ENCODE data around the gene DLST. TPM values are rescaled to one million over a fixed set of nuclear protein-coding genes. Genes with fewer than 3 reads are reported as not detected.

The DLST gene
- total RNA-seq, 1 donor from 2014 or later = 90.4 TPM

DNA sequence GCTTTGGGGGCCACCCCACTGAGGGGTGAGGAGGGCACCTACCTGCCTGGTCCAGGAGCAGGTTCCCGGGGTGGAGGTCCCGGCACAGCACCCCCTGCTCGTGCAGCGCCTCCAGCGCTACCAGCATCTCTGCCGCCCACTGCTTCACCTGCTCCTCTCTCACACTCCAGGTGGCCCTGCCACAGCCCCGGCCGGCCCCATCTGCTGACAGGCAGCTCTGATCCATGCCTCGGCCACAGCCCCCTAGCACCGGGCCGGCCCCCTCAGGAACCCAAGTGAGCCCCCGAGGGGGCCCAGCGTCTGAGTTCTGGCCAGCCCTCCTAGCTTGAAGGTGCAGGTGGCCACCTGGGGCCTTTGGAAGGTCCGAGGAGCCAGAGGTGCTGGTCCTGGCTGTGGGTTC lies 27.8 kb downstream of the DLST start:
- intact Hi-C loops (cut with micrococcal nuclease) = loop anchor here (5.0 kb wide), 1 partner anchor 33 kb away; no protein-coding TSS in a partner anchor
- no peak for ATAC-seq (ENCODE audit: low read depth)
- peaks cover 8% of the 10 kb centered on the region for H3K36me3 Mint-ChIP-seq (ENCODE audit: low read depth)
- H3K9me3 Mint-ChIP-seq = no peaks in the 10 kb centered on the region
- H3K4me3 Mint-ChIP-seq = no peak overlapping the region
- ChIA-PET POLR2A (no interaction called here), CTCF (interaction anchor here (6.9 kb wide), 1 partner anchor 50 kb away, joined by 288 read pairs; no protein-coding TSS in a partner anchor)
- peaks cover 23% of the 10 kb centered on the region for H3K4me1 Mint-ChIP-seq
- TF ChIP-seq CTCF (IDR thresholded peaks at IDR 0.05) = no peak
- no peak for DNase-seq
- no peaks in the 10 kb centered on the region for H3K27me3 Mint-ChIP-seq
- no peak overlapping the region for H3K27ac Mint-ChIP-seq

- H3K27ac Mint-ChIP-seq = no peak overlapping the region
- H3K36me3 Mint-ChIP-seq (ENCODE audit: low read depth) = peaks cover 4% of the 10 kb centered on the region
- TF ChIP-seq CTCF (IDR thresholded peaks at IDR 0.05) = no peak
- H3K4me3 Mint-ChIP-seq = no peak overlapping the region
- DNase-seq = no peak
- peaks cover 19% of the 10 kb centered on the region for H3K4me1 Mint-ChIP-seq
- ChIA-PET POLR2A (no interaction called here), CTCF (interaction anchor here (6.9 kb wide), 1 partner anchor 50 kb away, joined by 288 read pairs; no protein-coding TSS in a partner anchor)
- no peaks in the 10 kb centered on the region for H3K27me3 Mint-ChIP-seq
- intact Hi-C loops (cut with micrococcal nuclease) = loop anchor here (5.0 kb wide), 1 partner anchor 32 kb away; no protein-coding TSS in a partner anchor
- ATAC-seq (ENCODE audit: low read depth) = no peak
- no peaks in the 10 kb centered on the region for H3K9me3 Mint-ChIP-seq
Measured at GRCh38 chr14:74909911-74910310, 28.2 kb downstream of the DLST start.

GRCh38 chr14:74910556-74910955 lies 28.8 kb downstream of the DLST start:
- intact Hi-C loops (cut with micrococcal nuclease) = no loop called here
- no peak for TF ChIP-seq CTCF (IDR thresholded peaks at IDR 0.05)
- Mint-ChIP-seq H3K27ac (no peak overlapping the region), H3K27me3 (no peaks in the 10 kb centered on the region), H3K9me3 (no peaks in the 10 kb centered on the region), H3K36me3 (ENCODE audit: low read depth) (peaks cover 2% of the 10 kb centered on the region), H3K4me3 (no peak overlapping the region), H3K4me1 (peaks cover 12% of the 10 kb centered on the region)
- no peak for DNase-seq
- ATAC-seq (ENCODE audit: low read depth) = no peak
- ChIA-PET CTCF (interaction anchor here (1.6 to 6.9 kb wide), 2 partner anchors 51 to 178 kb away, joined by 3 to 288 read pairs; no protein-coding TSS in a partner anchor), POLR2A (interaction anchor here (1.5 kb wide), 1 partner anchor 51 kb away, joined by 3 read pairs; no protein-coding TSS in a partner anchor)

DNA sequence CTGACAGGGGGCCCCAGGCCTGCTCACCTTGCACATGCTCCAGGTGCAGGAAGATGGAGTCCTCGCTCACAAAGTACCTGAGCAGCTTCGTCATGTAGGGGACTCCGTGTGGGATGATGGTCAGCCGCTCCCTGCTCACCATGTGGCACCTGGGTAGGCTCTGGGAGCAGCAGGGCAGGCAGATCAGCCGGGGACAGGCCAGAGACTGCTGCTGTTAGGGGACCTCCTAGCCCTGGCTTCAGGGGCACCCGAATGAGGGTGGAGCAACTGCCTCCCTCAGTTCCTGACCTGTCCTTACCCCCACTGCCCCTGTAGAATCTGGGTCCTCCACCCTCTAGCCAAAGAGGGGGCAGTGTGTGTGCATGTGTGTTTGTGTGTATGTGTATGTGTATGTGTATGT lies 29.5 kb downstream of the DLST start:
- ATAC-seq (ENCODE audit: low read depth) = no peak
- POLR2A ChIA-PET = interaction anchor here (1.5 kb wide), 1 partner anchor 51 kb away, joined by 3 read pairs; no protein-coding TSS in a partner anchor
- Mint-ChIP-seq H3K36me3 (ENCODE audit: low read depth) (no peaks in the 10 kb centered on the region), H3K4me1 (peaks cover 9% of the 10 kb centered on the region), H3K9me3 (no peaks in the 10 kb centered on the region), H3K27me3 (no peaks in the 10 kb centered on the region), H3K4me3 (no peak overlapping the region), H3K27ac (no peak overlapping the region)
- DNase-seq = no peak
- CTCF ChIA-PET = interaction anchor here (0.8 to 1.6 kb wide), 3 partner anchors 16 to 178 kb away, joined by 3 read pairs; no protein-coding TSS in a partner anchor
- intact Hi-C loops (cut with micrococcal nuclease) = no loop called here
- no peak for TF ChIP-seq CTCF (IDR thresholded peaks at IDR 0.05)

GRCh38 chr14:74911704-74912103 lies 30.0 kb downstream of the DLST start:
- Mint-ChIP-seq H3K4me3 (no peak overlapping the region), H3K4me1 (peaks cover 8% of the 10 kb centered on the region), H3K27me3 (no peaks in the 10 kb centered on the region), H3K27ac (no peak overlapping the region), H3K36me3 (ENCODE audit: low read depth) (no peaks in the 10 kb centered on the region), H3K9me3 (no peaks in the 10 kb centered on the region)
- DNase-seq = no peak
- CTCF ChIA-PET = interaction anchor here (0.8 to 1.6 kb wide), 3 partner anchors 17 to 177 kb away, joined by 3 read pairs; no protein-coding TSS in a partner anchor
- POLR2A ChIA-PET = interaction anchor here (1.5 kb wide), 1 partner anchor 50 kb away, joined by 3 read pairs; no protein-coding TSS in a partner anchor
- ATAC-seq (ENCODE audit: low read depth) = no peak
- intact Hi-C loops (cut with micrococcal nuclease) = no loop called here
- TF ChIP-seq CTCF (IDR thresholded peaks at IDR 0.05) = no peak

All from activated B cell treated with CpG ODN at 0.5 μM for 24 hours (primary cell).